ENCODE measurements around the gene GRIN2A.

GRIN2A gene

GRCh38 chr16:9741776-9742175 lies 440.5 kb downstream of the GRIN2A start:
- ATAC-seq: no peak

GRCh38 chr16:9739301-9739700 lies 442.9 kb downstream of the GRIN2A start:
- no peak for ATAC-seq

GRCh38 chr16:9738690-9739089 lies 443.5 kb downstream of the GRIN2A start:
- no peak for ATAC-seq

- ATAC-seq: no peak
Measured at GRCh38 chr16:9736547-9736946, 445.7 kb downstream of the GRIN2A start.

GRCh38 chr16:9723136-9723535 lies 459.1 kb downstream of the GRIN2A start:
- ATAC-seq: no peak

GRCh38 chr16:9713907-9714306 lies 468.3 kb downstream of the GRIN2A start:
- ATAC-seq: no peak

- no peak for ATAC-seq
Measured at GRCh38 chr16:9713156-9713555, 469.1 kb downstream of the GRIN2A start.

- no peak for ATAC-seq
Measured at GRCh38 chr16:9708972-9709620, 473.1 kb downstream of the GRIN2A start.

- ATAC-seq: no peak
Measured at GRCh38 chr16:9706217-9706836, 475.9 kb downstream of the GRIN2A start.

GRCh38 chr16:9703731-9704130 lies 478.5 kb downstream of the GRIN2A start:
- ATAC-seq: no peak
